Right lobe of liver (tissue), 6 donors: ENCODE measurements around the gene RAET1L. TPM values are rescaled to one million over a fixed set of nuclear protein-coding genes. Genes with fewer than 3 reads are reported as not detected.
A peak's percentile ranks its signal among the peaks of the same experiment; 100 is the strongest.
"Not testable (repeated sequence)": the region's sequence is repeated elsewhere in the genome, so short reads cannot be mapped to it uniquely, and the experiment has no call there.

Experiments used
- ATAC-seq, 4 donors: fragments of 200-7000 bp; cut with Tn5 transposase; one replicate each; pipeline ENCODE4 v1.9.1; 2020; ENCODE audit warnings: mild to moderate bottlenecking in 4 of 4, moderate library complexity in 4 of 4
- DNase-seq, 3 donors: peaks; one replicate each; pipeline ENCODE4 v3.0.0-alpha.2; 2020
- H3K27ac ChIP-seq, 3 donors: fragments of 200-600 bp; one replicate each; pipeline ENCODE4 v1.8.0; 2022
- H3K27me3 ChIP-seq, 2 donors: fragments of 200-600 bp; one replicate each; pipeline ENCODE4 v1.8.0; 2022
- H3K36me3 ChIP-seq, 4 donors: fragments of 200-600 bp; sonication (generic) in 1 of 4; one replicate each; pipeline versions ENCODE4 v1.5.1 to v1.8.0; 2017 to 2022; ENCODE audit warnings: control low read depth in 1 of 4
- H3K4me1 ChIP-seq, 4 donors: fragments of 200-600 bp; sonication (generic) in 1 of 4; one replicate each; pipeline versions ENCODE4 v1.5.1 to v1.8.0; 2017 to 2022; ENCODE audit warnings: control low read depth in 1 of 4
- H3K4me3 ChIP-seq, 3 donors: fragments of 200-600 bp; one replicate each; pipeline ENCODE4 v1.8.0; 2022
- H3K9me3 ChIP-seq, 4 donors: fragments of 200-600 bp; sonication (generic) in 1 of 4; one replicate each; pipeline versions ENCODE4 v1.5.1 to v1.8.0; 2017 to 2022; ENCODE audit warnings: control low read depth in 1 of 4
- CTCF ChIP-seq, 4 donors: fragments of 200-600 bp in 3 of 4; fragments of 450-650 bp in 1 of 4; IDR thresholded peaks; one replicate each; pipeline versions ENCODE4 v1.5.1 to v1.8.0; 2016 to 2022; ENCODE audit warnings: antibody characterized with exemption in 4 of 4, mild to moderate bottlenecking in 2 of 4
- POLR2A ChIP-seq: fragments of 450-650 bp; IDR thresholded peaks from one replicate; pipeline ENCODE4 v1.6.1; 2017; ENCODE audit warnings: antibody characterized with exemption, mild to moderate bottlenecking
- WGBS: methylation state at CpG from one replicate; pipeline ENCODE4 v1.1.6; 2018; ENCODE audit warnings: low coverage, low lambda C conversion rate; ENCODE audit not compliant: insufficient coverage; ENCODE audit errors: missing lambda C conversion rate; 5-methylcytosine and 5-hydroxymethylcytosine counted together
- intact Hi-C, 2 donors: fragments of 100-400 bp; cut with DNase I; formaldehyde crosslinking; loops; one replicate each; pipeline versions ENCODE4 v1.11.2 to v1.14.1; 2022
- total RNA-seq, 6 experiments: library from RNA; depleted of rRNA in 2 of 6; stranded (reverse); fragments of >200 nt in 2 of 6; fragmentation: NEBNext Ultra II Directional in 3 of 6; extraction: Animal tissue kit (Norgen Biotek cat#: 25700) in 3 of 6; gene quantifications; one replicate each; pipeline versions ENCODE4 v1.1.0 to v1.2.4, GENCODE V29; 2016 to 2023
- donor health status: DM: no; HTN: yes; CAD: no.
- donor health status: DM: no; HTN: no; CAD: no.
- donor health status: DM: no; HTN: no; CAD: no.
- donor health status: DM: no; HTN: yes; CAD: no.
- donor health status: DM: no; HTN: yes; CAD: no.

The RAET1L gene
- total RNA-seq, 6 experiments from 2014 or later: not detected

- peak in 1 of 4 donors; percentile 3 for TF ChIP-seq CTCF (IDR thresholded peaks at IDR 0.05)
- 2% methylated on average over 5 of the region's 5 CpGs for WGBS
- H3K9me3 ChIP-seq, ATAC-seq, H3K27ac ChIP-seq, H3K36me3 ChIP-seq, H3K4me3 ChIP-seq, H3K4me1 ChIP-seq, DNase-seq: not testable (repeated sequence)
- intact Hi-C loops: loop anchor here (5.0 kb wide), 1 partner anchor 85 kb away; no protein-coding TSS in a partner anchor
- H3K27me3 ChIP-seq: peaks cover 0 to 12% of the 10 kb centered on the region in 2 donors
These were observed 8.2 kb downstream of the RAET1L start for GRCh38 chr6:150017186-150017521.

- TF ChIP-seq CTCF (IDR thresholded peaks at IDR 0.05) (peak; percentile 62 to 89 (median 76)), POLR2A (no peak)
- ATAC-seq (peak; percentile 94 to 98 (median 96)), DNase-seq (peak in 2 of 3 donors; percentile 72 to 79)
- no peak overlapping the region for H3K4me3 ChIP-seq
- H3K36me3 ChIP-seq: no peaks in the 10 kb centered on the region
- 9% methylated on average over 6 of the region's 6 CpGs for WGBS
- intact Hi-C loops: loop anchor here (5.0 kb wide), 1 partner anchor 84 kb away; no protein-coding TSS in a partner anchor
- no peaks in the 10 kb centered on the region for H3K9me3 ChIP-seq
- H3K27ac ChIP-seq: no peak overlapping the region
- H3K4me1 ChIP-seq: no peaks in the 10 kb centered on the region
- H3K27me3 ChIP-seq: peaks cover 0 to 12% of the 10 kb centered on the region in 2 donors
These were observed 8.8 kb downstream of the RAET1L start for GRCh38 chr6:150016324-150017185.

- H3K36me3 ChIP-seq, DNase-seq, H3K27ac ChIP-seq, H3K9me3 ChIP-seq, H3K4me3 ChIP-seq, H3K4me1 ChIP-seq: not testable (repeated sequence)
- peak in 1 of 4 donors; percentile 26 for ATAC-seq
- peaks cover 0 to 12% of the 10 kb centered on the region in 2 donors for H3K27me3 ChIP-seq
- WGBS: 3% methylated on average over 15 of the region's 15 CpGs
- intact Hi-C loops: loop anchor here (5.0 kb wide), 1 partner anchor 83 kb away; no protein-coding TSS in a partner anchor
These were observed 9.9 kb downstream of the RAET1L start for GRCh38 chr6:150015281-150016001.

- WGBS: no CpG with 5 or more reads among the region's 50 CpGs
- peaks cover 0 to 12% of the 10 kb centered on the region in 2 donors for H3K27me3 ChIP-seq
- intact Hi-C loops: loop anchor here (5.0 kb wide), 1 partner anchor 82 kb away; no protein-coding TSS in a partner anchor
- not testable (repeated sequence) for H3K9me3 ChIP-seq, H3K4me3 ChIP-seq, DNase-seq, ATAC-seq, H3K27ac ChIP-seq, H3K4me1 ChIP-seq, H3K36me3 ChIP-seq
These were observed 10.6 kb downstream of the RAET1L start for GRCh38 chr6:150014623-150015280.

- DNase-seq, H3K4me1 ChIP-seq, ATAC-seq, H3K4me3 ChIP-seq, H3K27ac ChIP-seq, H3K36me3 ChIP-seq, H3K9me3 ChIP-seq, intact Hi-C loops: not testable (repeated sequence)
- 15% methylated on average over 7 of the region's 24 CpGs for WGBS
- H3K27me3 ChIP-seq: peaks cover 0 to 12% of the 10 kb centered on the region in 2 donors
These were observed 11.3 kb downstream of the RAET1L start for GRCh38 chr6:150013785-150014622.

- 33% methylated on average over 7 of the region's 8 CpGs for WGBS
- peaks cover 0 to 12% of the 10 kb centered on the region in 2 donors for H3K27me3 ChIP-seq
- DNase-seq: not testable (repeated sequence)
These were observed 12.2 kb downstream of the RAET1L start for GRCh38 chr6:150012846-150013784.

More at GRCh38 chr6:150012846-150013784, 12.2 kb downstream of the RAET1L start:
- H3K4me1 ChIP-seq, H3K4me3 ChIP-seq, intact Hi-C loops, H3K36me3 ChIP-seq, H3K27ac ChIP-seq, H3K9me3 ChIP-seq, ATAC-seq: not testable (repeated sequence)
